Naive thymus-derived CD4-positive, alpha-beta T cell (primary cell): Measurements from ENCODE around the gene KAZN. TPM values are rescaled to one million over a fixed set of nuclear protein-coding genes. Genes with fewer than 3 reads are reported as not detected.

Experiments used
- ATAC-seq: fragments of 150-1000 bp; cut with Tn5 transposase; 2 replicates; pipeline ENCODE4 v1.10.0; 2021; ENCODE audit warnings: mild to moderate bottlenecking, moderate library complexity
- CTCF ChIA-PET: fragments of 350-600 bp; sonication (Branson Sonifier 250); formaldehyde crosslinking; loops from one replicate; lab custom pipeline; 2021; ENCODE audit warnings: antibody characterized with exemption; lab: Charles Lee
- POLR2A ChIA-PET: fragments of 350-600 bp; sonication (Branson Sonifier 250); formaldehyde crosslinking; loops from one replicate; lab custom pipeline; 2021; ENCODE audit warnings: antibody characterized with exemption, inconsistent platforms; lab: Charles Lee
- DNase-seq, 9 donors: peaks; one replicate each; pipeline versions ENCODE4 v3.0.0 to v3.0.0-alpha.2; 2020 to 2022; ENCODE audit warnings: mixed read lengths in 1 of 9
- H3K27ac ChIP-seq: one replicate; pipeline ENCODE4 v1.7.0; 2013; ENCODE audit warnings: mild to moderate bottlenecking, low read depth, low read length, moderate library complexity
- H3K27me3 ChIP-seq, 2 donors: one replicate each; pipeline ENCODE4 v1.7.0; 2013; ENCODE audit warnings: low read length in 2 of 2, mild to moderate bottlenecking in 2 of 2, moderate library complexity in 2 of 2; ENCODE audit not compliant: control insufficient read depth in 2 of 2, insufficient read depth in 2 of 2
- H3K36me3 ChIP-seq, 3 experiments: 1 replicate in 2 of 3; 2 replicates in 1 of 3; pipeline ENCODE4 v1.7.0; 2013; ENCODE audit warnings: low read length in 3 of 3, mild to moderate bottlenecking in 3 of 3, moderate library complexity in 1 of 3; ENCODE audit not compliant: insufficient read depth in 3 of 3, control insufficient read depth in 2 of 3
- H3K4me1 ChIP-seq, 2 donors: one replicate each; pipeline ENCODE4 v1.7.0; 2013; ENCODE audit warnings: low read length in 2 of 2, mild to moderate bottlenecking in 2 of 2, moderate library complexity in 1 of 2; ENCODE audit not compliant: control insufficient read depth in 2 of 2, insufficient read depth in 2 of 2
- H3K4me3 ChIP-seq: 2 replicates; pipeline ENCODE4 v1.7.0; 2013; ENCODE audit warnings: mild to moderate bottlenecking, low read length
- H3K9me3 ChIP-seq, 3 experiments: 1 replicate in 2 of 3; 2 replicates in 1 of 3; pipeline ENCODE4 v1.7.0; 2013; ENCODE audit warnings: low read length in 3 of 3; ENCODE audit not compliant: control insufficient read depth in 2 of 3
- H3K27ac Mint-ChIP-seq, 9 donors: one replicate each; pipeline ENCODE4 v1.8.0; 2020 to 2022; ENCODE audit warnings: mixed read lengths in 9 of 9, mild to moderate bottlenecking in 8 of 9, moderate library complexity in 5 of 9, inconsistent platforms in 2 of 9
- H3K27me3 Mint-ChIP-seq, 5 donors: one replicate each; pipeline ENCODE4 v1.8.0; 2021 to 2022; ENCODE audit warnings: mixed read lengths in 5 of 5, mild to moderate bottlenecking in 1 of 5
- H3K36me3 Mint-ChIP-seq, 5 donors: one replicate each; pipeline ENCODE4 v1.8.0; 2020 to 2022; ENCODE audit warnings: mixed read lengths in 5 of 5, mild to moderate bottlenecking in 3 of 5, inconsistent platforms in 1 of 5
- H3K4me1 Mint-ChIP-seq, 7 donors: one replicate each; pipeline ENCODE4 v1.8.0; 2020 to 2022; ENCODE audit warnings: mixed read lengths in 7 of 7, mild to moderate bottlenecking in 3 of 7, inconsistent platforms in 1 of 7
- H3K4me3 Mint-ChIP-seq, 10 donors: one replicate each; pipeline ENCODE4 v1.8.0; 2020 to 2022; ENCODE audit warnings: mild to moderate bottlenecking in 10 of 10, mixed read lengths in 10 of 10, moderate library complexity in 6 of 10, inconsistent platforms in 2 of 10
- H3K9me3 Mint-ChIP-seq, 11 donors: one replicate each; pipeline ENCODE4 v1.8.0; 2020 to 2022; ENCODE audit warnings: mixed read lengths in 11 of 11, mild to moderate bottlenecking in 4 of 11, inconsistent platforms in 1 of 11, moderate library complexity in 1 of 11
- intact Hi-C, 2 donors: fragments of 100-400 bp; cut with micrococcal nuclease; formaldehyde crosslinking; loops; one replicate each; pipeline ENCODE4 v1.15.1; 2023
- polyA plus RNA-seq, 2 donors: library from polyadenylated mRNA; unstranded; fragments of 300-500 nt; fragmentation: Illumina TruSeq; gene quantifications; one replicate each; pipeline ENCODE4 v1.2.3, GENCODE V29; 2021
- total RNA-seq, 6 experiments: library from RNA in 5 of 6; stranded (reverse) in 5 of 6; gene quantifications; 1 replicate in 5 of 6; 2 replicates in 1 of 6; pipeline ENCODE4 v1.2.3 and lab custom pipeline; 2021 to 2026

Gene KAZN
- total and polyA plus RNA-seq, 7 experiments from 2014 or later, result 0.08 to 0.87 (median 0.30) TPM

DNA sequence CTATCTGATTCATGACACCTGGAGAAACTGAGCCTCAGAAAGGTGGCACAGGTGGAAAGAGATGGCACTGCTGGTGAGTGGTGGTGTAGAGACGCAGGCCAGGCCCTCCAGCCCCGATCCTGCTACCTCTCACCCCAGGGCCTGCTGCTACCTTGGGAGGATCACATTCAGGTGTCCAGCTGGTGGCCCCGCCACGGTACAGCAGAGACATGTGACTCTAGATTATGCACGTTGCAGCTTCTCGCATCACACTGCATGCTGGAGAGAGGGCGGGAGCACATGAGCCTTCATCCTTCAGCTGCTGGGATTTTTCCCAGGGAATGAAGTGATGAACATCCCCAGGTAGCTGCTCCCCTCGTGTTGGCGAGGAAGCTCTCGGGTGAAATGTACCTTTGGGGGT is 32.9 kb downstream of the KAZN start:
- Histone ChIP-seq H3K9me3 (no peaks in the 10 kb centered on the region), H3K27me3 (no peaks in the 10 kb centered on the region), H3K4me3 (no peak overlapping the region), H3K27ac (no peak overlapping the region), H3K36me3 (no peaks in the 10 kb centered on the region), H3K4me1 (no peaks in the 10 kb centered on the region)
- H3K4me1 Mint-ChIP-seq, result no peaks in the 10 kb centered on the region
- DNase-seq (no peak), ATAC-seq (no peak)
- no peak overlapping the region for H3K27ac Mint-ChIP-seq
- H3K27me3 Mint-ChIP-seq, result peaks cover 0 to 15% (median 4%) of the 10 kb centered on the region in 5 donors
- peaks cover 0 to 3% (median 0%) of the 10 kb centered on the region in 11 donors for H3K9me3 Mint-ChIP-seq
- no peak overlapping the region for H3K4me3 Mint-ChIP-seq
- H3K36me3 Mint-ChIP-seq, result no peaks in the 10 kb centered on the region
- ChIA-PET CTCF (no interaction called here), POLR2A (no interaction called here)
- intact Hi-C loops, result no loop called here

DNA sequence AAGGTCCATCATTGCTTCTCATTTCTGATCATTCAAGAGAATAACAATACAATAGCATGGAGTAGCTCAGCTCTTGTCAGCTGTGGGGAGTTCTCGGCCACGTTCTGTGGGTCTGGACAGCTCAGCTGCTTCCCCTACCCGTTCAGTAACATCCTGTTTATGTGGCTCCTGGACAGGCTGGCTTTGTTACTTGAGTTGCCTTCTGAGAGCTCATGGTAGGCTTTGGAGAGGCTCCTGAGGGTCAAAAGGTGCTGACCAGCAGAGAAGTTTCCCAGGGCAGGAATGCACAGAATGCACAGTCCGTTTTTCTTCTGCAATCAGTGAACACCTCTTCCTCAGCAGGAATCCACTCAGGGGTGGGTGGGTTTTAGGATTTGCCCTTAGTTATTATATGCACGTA is 36.0 kb downstream of the KAZN start:
- Histone ChIP-seq H3K4me1 (no peaks in the 10 kb centered on the region), H3K27ac (no peak overlapping the region), H3K9me3 (no peaks in the 10 kb centered on the region), H3K4me3 (no peak overlapping the region), H3K27me3 (no peaks in the 10 kb centered on the region), H3K36me3 (no peaks in the 10 kb centered on the region)
- no peaks in the 10 kb centered on the region for H3K36me3 Mint-ChIP-seq
- CTCF ChIA-PET, result no interaction called here
- no peak overlapping the region for H3K27ac Mint-ChIP-seq
- intact Hi-C loops, result no loop called here
- ATAC-seq, result no peak
- no peak overlapping the region for H3K4me3 Mint-ChIP-seq
- H3K4me1 Mint-ChIP-seq, result no peaks in the 10 kb centered on the region
- H3K27me3 Mint-ChIP-seq, result peaks cover 0 to 26% (median 4%) of the 10 kb centered on the region in 5 donors
- DNase-seq, result no peak
- peaks cover 0 to 3% (median 0%) of the 10 kb centered on the region in 11 donors for H3K9me3 Mint-ChIP-seq
- POLR2A ChIA-PET, result no interaction called here

DNA sequence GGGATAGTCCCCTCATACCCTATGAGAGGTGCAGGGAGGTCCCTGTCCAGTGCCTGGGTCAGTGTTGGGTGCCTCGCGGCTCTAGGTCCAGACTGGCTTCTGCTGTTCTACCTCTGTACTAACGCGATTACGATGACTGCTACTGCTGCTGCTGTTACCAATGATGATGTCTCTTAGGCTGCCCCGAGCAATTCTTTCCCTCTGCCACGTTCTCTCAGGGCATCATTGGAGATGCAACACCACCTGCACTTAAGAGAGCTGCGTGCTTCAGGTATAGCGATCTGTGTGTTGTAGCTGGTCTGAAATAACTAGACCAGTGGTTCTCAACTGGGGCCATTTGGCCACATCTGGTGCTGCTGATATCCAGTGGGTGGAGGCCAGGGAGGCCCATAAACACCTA is 36.9 kb downstream of the KAZN start:
- no peaks in the 10 kb centered on the region for H3K4me1 ChIP-seq
- no peak overlapping the region for H3K4me3 Mint-ChIP-seq
- no peaks in the 10 kb centered on the region for H3K36me3 ChIP-seq
- no peak overlapping the region for H3K27ac Mint-ChIP-seq
- H3K27ac ChIP-seq, result no peak overlapping the region
- no peak overlapping the region for H3K4me3 ChIP-seq
- no peaks in the 10 kb centered on the region for H3K36me3 Mint-ChIP-seq
- H3K9me3 ChIP-seq, result no peaks in the 10 kb centered on the region
- CTCF ChIA-PET, result no interaction called here
- H3K9me3 Mint-ChIP-seq, result peaks cover 0 to 3% (median 0%) of the 10 kb centered on the region in 11 donors
- H3K27me3 Mint-ChIP-seq, result peaks cover 0 to 26% (median 4%) of the 10 kb centered on the region in 5 donors
- no peaks in the 10 kb centered on the region for H3K4me1 Mint-ChIP-seq
- ATAC-seq (no peak), DNase-seq (no peak)
- no peaks in the 10 kb centered on the region for H3K27me3 ChIP-seq
- intact Hi-C loops, result no loop called here
- POLR2A ChIA-PET, result no interaction called here

DNA sequence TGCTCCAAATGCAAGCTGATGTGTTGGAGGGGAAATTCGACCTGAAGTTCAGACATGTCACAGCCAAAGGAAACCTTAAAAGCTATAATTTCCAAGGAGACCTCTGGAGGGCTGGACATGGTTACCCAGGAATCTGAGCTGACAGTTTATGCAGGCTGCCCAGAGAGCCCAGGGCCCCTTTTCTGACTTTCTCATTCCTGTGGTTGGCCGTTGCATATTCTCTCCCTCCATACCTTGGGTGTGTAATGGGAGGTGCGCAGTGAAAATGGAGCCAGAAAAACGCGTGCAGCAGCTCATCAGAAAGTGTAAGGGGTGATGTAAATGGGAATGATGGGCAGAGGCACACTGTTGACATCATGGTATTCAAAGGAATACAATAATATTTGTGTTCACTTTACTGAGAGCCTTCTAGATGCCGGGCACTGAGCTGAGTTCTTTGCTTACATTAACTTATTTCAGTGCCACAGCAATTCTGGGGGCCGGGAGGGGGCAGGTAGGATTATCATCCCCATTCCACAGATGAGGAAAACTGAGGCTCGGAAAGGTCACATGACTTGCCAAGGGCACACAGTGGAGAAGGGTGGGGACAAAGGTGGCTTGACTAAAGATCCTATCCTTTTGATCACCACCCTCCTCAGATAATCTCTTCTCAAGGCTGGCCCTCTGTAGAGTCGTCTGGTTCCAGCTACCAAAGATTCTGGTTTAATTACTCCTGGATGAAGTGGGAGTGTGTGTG is 38.6 kb downstream of the KAZN start:
- Histone ChIP-seq H3K9me3 (no peaks in the 10 kb centered on the region), H3K4me3 (no peak overlapping the region), H3K27ac (no peak overlapping the region), H3K4me1 (no peaks in the 10 kb centered on the region), H3K36me3 (no peaks in the 10 kb centered on the region), H3K27me3 (no peaks in the 10 kb centered on the region)
- no peak for ATAC-seq
- Mint-ChIP-seq H3K27me3 (peaks cover 0 to 26% (median 4%) of the 10 kb centered on the region in 5 donors), H3K4me3 (no peak overlapping the region), H3K4me1 (no peaks in the 10 kb centered on the region), H3K36me3 (no peaks in the 10 kb centered on the region), H3K27ac (no peak overlapping the region), H3K9me3 (peaks cover 0 to 9% (median 3%) of the 10 kb centered on the region in 11 donors)
- CTCF ChIA-PET, result no interaction called here
- no peak for DNase-seq
- POLR2A ChIA-PET, result no interaction called here
- intact Hi-C loops, result no loop called here

DNA sequence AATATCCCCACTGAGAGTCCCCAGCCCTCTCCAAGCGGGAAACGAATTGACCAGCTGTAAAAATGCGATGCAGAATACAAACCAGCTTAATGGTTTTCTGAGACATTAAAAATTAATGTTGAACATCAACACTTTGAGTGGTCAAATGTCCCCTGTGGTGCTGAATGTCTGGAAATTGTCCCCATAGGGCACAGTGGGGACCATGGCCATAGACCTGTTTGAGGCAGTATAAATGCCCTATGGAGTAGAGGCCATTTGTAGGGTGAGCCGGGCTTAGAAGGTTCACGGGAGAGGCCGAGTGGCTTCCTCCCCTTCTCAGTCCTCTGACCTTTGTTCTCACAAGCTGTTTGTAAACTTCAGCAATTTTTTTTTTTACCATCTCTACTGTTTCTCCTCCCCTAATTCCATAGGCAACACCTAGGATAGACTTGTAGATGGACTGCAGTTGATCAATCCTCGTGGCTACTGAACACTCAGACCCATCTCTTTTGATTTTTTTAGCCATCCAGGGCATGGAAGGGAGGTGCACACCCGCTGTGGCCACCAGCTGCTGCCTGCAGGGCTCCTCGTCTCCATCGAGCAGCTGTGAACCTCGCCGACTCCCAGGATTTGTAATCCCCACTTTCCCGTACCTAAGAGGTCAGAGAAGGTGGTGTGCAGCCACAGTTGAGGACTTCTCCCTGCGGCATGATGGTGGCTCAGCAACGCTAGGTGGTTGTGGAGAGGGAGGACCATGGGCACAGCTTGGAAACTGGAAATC is 41.0 kb downstream of the KAZN start:
- POLR2A ChIA-PET, result no interaction called here
- CTCF ChIA-PET, result no interaction called here

DNA sequence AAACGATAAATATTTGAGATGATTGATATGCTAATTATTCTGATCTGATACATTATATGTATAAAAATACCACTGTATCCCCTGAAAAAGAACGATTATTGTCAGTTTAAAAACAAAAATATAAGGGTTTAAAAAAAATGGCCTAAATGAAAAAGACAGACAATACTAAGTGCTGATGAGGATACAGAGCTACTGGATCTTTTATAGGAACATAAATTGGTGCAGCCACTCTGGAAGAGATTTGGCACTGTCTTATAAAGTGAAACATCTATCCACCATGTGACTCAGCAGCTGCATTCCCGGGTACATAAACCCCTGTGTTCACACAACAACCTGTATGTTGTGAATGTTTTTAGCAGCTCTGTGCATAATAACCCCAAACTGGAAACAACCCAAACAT is 44.2 kb downstream of the KAZN start:
- DNase-seq (no peak), ATAC-seq (no peak)
- Mint-ChIP-seq H3K9me3 (peaks cover 5 to 41% (median 14%) of the 10 kb centered on the region in 11 donors), H3K36me3 (peaks cover 0 to 4% (median 0%) of the 10 kb centered on the region in 5 donors), H3K27ac (no peak overlapping the region), H3K4me3 (no peak overlapping the region), H3K4me1 (peaks cover 0 to 2% (median 0%) of the 10 kb centered on the region in 7 donors), H3K27me3 (peaks cover 0 to 13% (median under 1%) of the 10 kb centered on the region in 5 donors)
- intact Hi-C loops, result no loop called here
- Histone ChIP-seq H3K4me1 (no peaks in the 10 kb centered on the region), H3K27me3 (no peaks in the 10 kb centered on the region), H3K9me3 (no peaks in the 10 kb centered on the region), H3K36me3 (no peaks in the 10 kb centered on the region), H3K4me3 (no peak overlapping the region), H3K27ac (no peak overlapping the region)
- POLR2A ChIA-PET, result no interaction called here
- CTCF ChIA-PET, result interaction anchor here (0.6 kb wide), 1 partner anchor 632 kb away, joined by 5 read pairs; no protein-coding TSS in a partner anchor

More for the DNA sequence above, 41.0 kb downstream of the KAZN start:
- no peaks in the 10 kb centered on the region for H3K36me3 Mint-ChIP-seq
- Histone ChIP-seq H3K27ac (no peak overlapping the region), H3K27me3 (no peaks in the 10 kb centered on the region), H3K4me1 (no peaks in the 10 kb centered on the region), H3K9me3 (no peaks in the 10 kb centered on the region), H3K4me3 (no peak overlapping the region), H3K36me3 (no peaks in the 10 kb centered on the region)
- ATAC-seq (no peak), DNase-seq (no peak)
- no peak overlapping the region for H3K4me3 Mint-ChIP-seq
- H3K27me3 Mint-ChIP-seq, result peaks cover 0 to 17% (median 0%) of the 10 kb centered on the region in 5 donors
- intact Hi-C loops, result no loop called here
- peaks cover 0 to 2% (median 0%) of the 10 kb centered on the region in 7 donors for H3K4me1 Mint-ChIP-seq
- H3K9me3 Mint-ChIP-seq, result peaks cover 0 to 23% (median 7%) of the 10 kb centered on the region in 11 donors
- H3K27ac Mint-ChIP-seq, result no peak overlapping the region
